ENCODE measurements around the gene RPEL1.

Gene RPEL1

DNA sequence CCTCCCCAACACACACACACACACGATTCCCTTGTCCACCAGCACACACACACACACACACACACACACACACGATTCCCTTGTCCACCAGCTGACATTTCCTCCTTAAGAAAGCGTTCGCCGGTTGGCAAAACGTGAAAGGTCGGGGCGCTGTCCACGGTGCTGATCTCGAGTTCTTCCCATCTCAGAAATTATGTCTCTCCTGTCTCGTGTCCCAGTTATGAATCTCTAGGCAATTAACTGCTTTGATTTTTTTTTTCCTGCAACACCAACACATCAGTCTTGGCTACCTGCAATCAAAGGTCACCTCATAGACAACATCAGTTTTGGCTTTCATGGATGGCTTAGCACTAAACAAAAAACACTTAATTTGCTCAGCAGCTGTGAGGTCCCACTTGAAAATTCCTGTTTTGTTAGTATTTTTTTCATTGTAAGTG lies 33.2 kb downstream of the RPEL1 start:
- DNase-seq (ENCODE audit: low read depth in 2 of 2): no peak

DNA sequence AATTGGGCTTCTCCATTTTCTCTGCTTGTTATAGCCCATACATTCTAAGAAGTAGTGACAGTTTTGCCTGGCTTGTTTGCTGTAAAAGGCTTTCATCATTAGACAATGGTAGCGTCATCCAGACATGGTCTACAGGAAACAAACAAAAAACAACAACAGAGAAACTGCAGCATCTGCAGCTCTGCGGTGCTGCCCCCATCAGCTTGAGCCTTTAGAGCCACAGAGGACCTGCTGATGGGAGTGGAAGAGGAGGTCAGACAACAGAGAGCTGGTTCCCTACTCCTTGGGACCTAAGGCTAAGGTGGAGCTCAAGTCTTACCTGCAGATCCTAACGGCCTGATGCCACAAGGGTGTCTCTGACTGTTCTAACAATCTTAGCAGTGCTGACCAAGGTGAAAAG lies 34.3 kb downstream of the RPEL1 start:
- no peak for DNase-seq (ENCODE audit: low read depth in 2 of 2)

- DNase-seq (ENCODE audit: low read depth in 2 of 2): no peak
Measured at GRCh38 chr10:103280506-103280905, 34.8 kb downstream of the RPEL1 start.

- DNase-seq (ENCODE audit: low read depth in 2 of 2): no peak
Measured at GRCh38 chr10:103281753-103282152, 36.1 kb downstream of the RPEL1 start.

- DNase-seq (ENCODE audit: low read depth in 2 of 2): no peak
Measured at GRCh38 chr10:103282961-103283360, 37.3 kb downstream of the RPEL1 start.

DNA sequence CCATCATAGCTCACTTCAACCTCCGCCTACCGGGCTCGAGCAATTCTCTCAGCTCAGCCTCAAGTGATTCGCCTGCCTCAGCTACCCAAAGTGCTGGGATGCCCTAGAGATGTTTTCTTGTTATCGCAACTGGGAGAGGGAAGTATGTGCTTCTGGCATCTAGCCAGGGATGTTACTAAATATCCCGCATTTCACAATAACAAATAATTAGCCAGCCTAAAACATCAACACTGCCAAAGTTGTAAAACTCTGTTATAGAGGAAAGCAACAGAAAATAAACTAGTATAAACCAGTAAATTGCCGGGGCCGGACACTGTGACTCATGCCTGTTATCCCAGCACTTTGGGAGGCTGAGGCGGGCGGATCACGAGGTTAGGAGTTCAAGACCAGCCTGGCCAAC lies 38.5 kb downstream of the RPEL1 start:
- no peak for DNase-seq (ENCODE audit: low read depth in 2 of 2)

DNA sequence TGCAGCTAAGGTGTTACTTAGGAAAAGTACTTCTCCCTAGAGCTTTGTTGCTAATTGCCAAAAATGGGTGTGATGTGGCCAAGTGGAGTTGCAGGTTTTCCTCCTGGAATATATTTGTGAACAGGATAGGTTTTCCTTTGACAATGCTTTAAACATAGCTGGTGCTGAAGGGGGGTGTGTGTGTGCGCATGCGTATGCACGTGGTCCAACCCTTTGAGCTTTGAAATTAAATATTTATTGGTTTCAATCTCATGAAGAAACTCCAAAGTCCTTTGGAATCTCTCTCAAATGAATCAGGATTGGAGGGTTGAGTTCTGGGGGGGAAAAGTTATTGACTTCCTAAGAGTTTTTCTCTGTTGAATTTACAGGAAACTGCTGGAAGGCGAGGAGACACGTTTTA lies 42.3 kb downstream of the RPEL1 start:
- DNase-seq (ENCODE audit: low read depth in 2 of 2): no peak

- DNase-seq (ENCODE audit: low read depth in 2 of 2): no peak
Measured at GRCh38 chr10:103291588-103291987, 45.9 kb downstream of the RPEL1 start.

- no peak for DNase-seq (ENCODE audit: low read depth in 2 of 2)
Measured at GRCh38 chr10:103295374-103296015, 49.8 kb downstream of the RPEL1 start.

Measured in stimulated activated CD8-positive, alpha-beta memory T cell treated with anti-CD3 and anti-CD28 coated beads, Interleukin-7, amount 100 ng/mL, for 4 hours (primary cell).